GM19193 (cell line): ENCODE data around the gene ACHE.

ENCODE experiments used
- POLR2A ChIP-seq: IDR thresholded peaks from 4 replicates; pipeline ENCODE4 v1.6.1; 2011; ENCODE audit not compliant: insufficient read depth, insufficient read length; ENCODE audit errors: extremely low read depth

The ACHE gene

DNA sequence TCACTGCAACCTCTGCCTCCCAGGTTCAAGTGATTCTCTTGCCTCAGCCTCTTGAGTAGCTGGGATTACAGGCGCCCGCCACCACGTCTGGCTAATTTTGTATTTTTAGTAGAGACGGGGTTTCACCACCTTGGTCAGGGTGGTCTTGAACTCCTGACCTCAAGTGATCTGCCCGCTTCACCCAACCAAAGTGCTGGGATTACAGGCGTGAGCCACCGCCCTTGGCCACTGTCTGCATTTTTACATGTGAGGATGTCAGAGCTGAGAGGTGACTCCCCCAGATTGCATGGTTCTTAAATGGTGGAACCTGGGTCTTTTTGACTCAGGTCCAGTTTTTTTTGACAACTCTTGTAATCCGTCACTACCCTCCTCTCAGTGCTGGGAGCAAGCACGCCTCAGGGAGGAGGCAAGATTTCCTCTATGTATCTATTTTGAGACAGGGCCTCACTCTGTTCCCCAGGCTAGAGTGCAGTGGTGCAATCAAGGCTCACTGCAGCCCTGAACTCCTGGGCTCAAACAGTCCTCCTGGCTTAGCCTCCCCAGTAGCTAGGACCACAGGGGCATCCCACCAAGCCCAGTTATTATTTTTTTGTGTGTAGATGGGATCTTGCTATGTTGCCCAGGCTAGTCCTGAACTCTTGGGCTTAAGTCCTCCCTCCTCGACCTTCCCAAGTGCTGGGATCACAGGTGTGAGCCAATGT is 21.9 kb downstream of the ACHE start:
- no peak for TF ChIP-seq POLR2A

- TF ChIP-seq POLR2A = peak; percentile 16
Observed at GRCh38 chr7:100867776-100868485, 27.8 kb downstream of the ACHE start.

GRCh38 chr7:100867040-100867775 is 28.5 kb downstream of the ACHE start, which contains the start of gene TRIP6:
Gene TRIP6 (plus strand): TSS chr7:100867387. CDS start chr7:100867498, 111 bp downstream.
- TF ChIP-seq POLR2A = peak; percentile 31

DNA sequence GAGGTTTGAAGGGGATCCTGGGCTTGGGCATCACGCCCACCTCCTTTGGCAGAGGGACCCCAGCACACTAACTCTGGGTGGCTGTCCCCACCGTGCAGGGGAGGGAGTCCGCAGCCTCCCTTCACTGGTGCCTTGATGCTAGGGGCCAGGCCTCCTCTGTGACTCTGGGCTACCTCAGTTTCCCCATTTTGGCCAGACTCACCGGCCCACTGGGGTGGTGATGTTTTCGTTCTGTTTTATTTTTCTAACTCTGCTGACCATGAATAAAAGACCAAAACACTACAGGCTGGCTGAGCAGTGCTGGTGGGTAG is 29.0 kb downstream of the ACHE start:
- TF ChIP-seq POLR2A = no peak

DNA sequence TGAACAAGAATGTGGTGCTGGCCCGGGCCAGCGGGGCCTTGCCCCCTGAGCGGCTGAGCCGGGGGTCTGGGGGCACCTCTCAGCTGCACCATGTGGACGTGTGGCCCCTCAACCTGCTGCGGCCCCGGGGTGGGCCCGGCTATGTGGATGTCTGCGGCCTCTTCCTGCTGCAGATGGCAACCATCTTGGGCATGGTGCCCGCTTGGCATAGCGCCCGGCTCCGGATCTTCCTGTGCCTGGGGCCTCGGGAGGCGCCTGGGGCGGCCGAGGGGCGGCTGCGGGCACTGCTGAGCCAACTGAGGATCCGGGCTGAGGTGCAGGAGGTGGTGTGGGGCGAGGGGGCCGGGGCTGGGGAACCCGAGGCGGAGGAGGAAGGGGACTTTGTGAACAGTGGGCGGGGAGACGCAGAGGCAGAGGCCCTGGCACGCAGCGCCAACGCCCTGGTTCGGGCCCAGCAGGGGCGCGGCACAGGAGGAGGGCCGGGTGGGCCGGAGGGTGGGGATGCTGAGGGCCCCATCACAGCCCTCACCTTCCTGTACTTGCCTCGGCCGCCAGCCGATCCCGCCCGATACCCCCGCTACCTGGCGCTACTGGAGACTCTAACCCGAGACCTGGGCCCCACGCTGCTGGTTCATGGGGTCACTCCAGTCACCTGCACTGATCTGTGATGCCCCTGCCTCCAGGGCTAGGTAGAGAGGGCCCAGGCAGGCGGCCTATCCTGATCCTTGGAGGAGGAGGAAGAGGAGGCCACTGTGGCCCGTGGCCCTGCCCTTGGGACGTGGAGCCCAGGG is 29.6 kb downstream of the ACHE start:
- TF ChIP-seq POLR2A = no peak

GRCh38 chr7:100865372-100865911 is 30.2 kb downstream of the ACHE start:
- TF ChIP-seq POLR2A = no peak

GRCh38 chr7:100864263-100864845 is 31.3 kb downstream of the ACHE start:
- TF ChIP-seq POLR2A = no peak

- TF ChIP-seq POLR2A = no peak
Observed at GRCh38 chr7:100863406-100863950, 32.2 kb downstream of the ACHE start.

DNA sequence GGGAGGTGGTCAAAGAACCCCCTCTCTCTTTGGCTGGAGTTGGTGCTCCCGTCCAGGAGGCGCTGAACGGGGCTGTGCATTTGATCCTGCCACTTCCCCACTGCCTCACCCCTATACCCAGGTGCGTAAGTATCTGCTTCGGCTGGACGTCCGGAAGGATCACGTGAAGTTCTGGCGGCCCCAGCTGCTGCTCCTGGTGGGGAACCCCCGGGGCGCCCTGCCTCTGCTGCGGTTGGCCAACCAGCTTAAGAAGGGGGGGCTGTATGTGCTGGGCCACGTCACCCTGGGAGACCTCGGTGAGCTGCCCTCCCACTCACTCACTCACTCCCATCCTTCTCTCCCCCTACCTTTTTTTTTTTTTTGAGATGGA is 34.1 kb downstream of the ACHE start:
- TF ChIP-seq POLR2A = no peak

DNA sequence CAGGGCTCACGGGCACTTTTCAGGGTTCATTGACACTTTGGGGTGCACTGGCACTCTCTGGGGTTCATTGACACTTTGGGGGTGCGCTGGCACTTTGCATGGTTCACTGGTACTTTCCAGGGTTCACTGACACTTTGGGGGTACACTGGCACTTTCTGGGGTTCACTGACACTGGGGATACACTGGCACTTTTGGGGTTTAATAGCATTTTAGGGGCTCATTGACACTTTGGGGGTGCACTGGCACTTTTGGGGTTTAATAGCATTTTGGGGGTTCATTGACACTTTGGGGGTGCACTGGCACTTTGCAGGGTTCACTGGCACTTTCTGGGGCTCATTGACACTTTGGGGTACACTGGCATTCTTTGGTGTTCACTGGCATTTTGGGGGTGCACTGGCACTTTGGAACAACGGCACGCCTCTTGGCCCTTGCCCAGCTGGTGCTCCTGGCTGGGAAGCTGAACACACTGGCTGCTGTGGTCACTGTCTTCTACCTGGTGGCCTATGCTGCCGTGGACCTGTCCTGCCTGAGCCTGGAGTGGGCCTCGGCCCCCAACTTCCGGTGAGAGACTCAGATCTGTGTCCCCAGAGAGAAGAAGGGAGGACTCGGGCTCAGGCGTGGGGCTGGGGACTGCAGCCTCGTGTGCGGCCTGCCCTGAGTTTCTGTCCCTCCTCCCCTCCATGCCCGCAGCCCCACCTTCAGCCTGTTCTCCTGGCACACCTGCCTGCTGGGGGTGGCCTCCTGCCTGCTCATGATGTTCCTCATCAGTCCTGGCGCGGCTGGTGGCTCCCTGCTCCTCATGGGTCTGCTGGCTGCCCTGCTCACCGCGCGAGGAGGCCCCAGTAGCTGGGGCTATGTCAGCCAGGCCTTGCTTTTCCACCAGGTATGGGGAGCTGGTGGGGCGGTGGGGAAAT is 34.7 kb downstream of the ACHE start:
- no peak for TF ChIP-seq POLR2A

DNA sequence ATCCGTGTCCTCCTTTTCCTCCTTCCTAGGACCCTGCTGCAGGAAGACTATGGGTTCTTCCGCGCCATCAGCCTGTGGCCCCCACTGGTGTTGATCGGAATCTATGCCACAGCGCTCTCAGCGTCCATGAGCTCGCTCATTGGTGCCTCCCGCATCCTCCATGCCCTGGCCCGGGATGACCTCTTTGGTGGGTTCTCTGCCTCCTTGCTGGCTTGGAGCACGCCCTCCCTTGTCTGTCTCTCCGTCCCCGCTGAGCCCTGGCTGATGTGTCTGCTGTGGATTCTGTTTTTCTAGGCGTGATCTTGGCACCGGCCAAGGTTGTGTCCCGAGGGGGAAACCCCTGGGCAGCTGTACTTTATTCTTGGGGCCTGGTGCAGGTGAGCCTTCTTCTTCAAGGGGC is 35.8 kb downstream of the ACHE start:
- TF ChIP-seq POLR2A = no peak

- no peak for TF ChIP-seq POLR2A
Observed at GRCh38 chr7:100856871-100857282, 38.8 kb downstream of the ACHE start.

- no peak for TF ChIP-seq POLR2A
Observed at GRCh38 chr7:100855515-100855914, 40.2 kb downstream of the ACHE start.
